OCI-LY3 (cell line): ENCODE data around the gene CTBP2.
"Not testable (repeated sequence)": the region's sequence is repeated elsewhere in the genome, so short reads cannot be mapped to it uniquely, and the experiment has no call there.

Experiments
- CTCF ChIP-seq: fragments of 200-600, 300-600 bp; sonication (generic); IDR thresholded peaks from 2 replicates; pipeline ENCODE4 v1.5.1; 2014; ENCODE audit warnings: antibody characterized with exemption, low read length, low read depth
- EZH2phosphoT487 ChIP-seq: fragments of 200-600 bp; shearing (Covaris generic); IDR thresholded peaks from 2 replicates; pipeline ENCODE4 v1.6.1; 2018; ENCODE audit warnings: antibody characterized with exemption, mixed run types, low read depth

- TF ChIP-seq CTCF, EZH2phosphoT487: not testable (repeated sequence)
These were observed 77.9 kb downstream of the CTBP2 start for GRCh38 chr10:125082471-125082870.
